SH-SY5Y (cell line): ENCODE results near the gene SRGAP3.

Experiments
- GATA2 ChIP-seq: IDR thresholded peaks from 2 replicates; pipeline ENCODE4 v1.6.1; 2011; ENCODE audit warnings: mild to moderate bottlenecking, low read depth, low read length
- GATA3 ChIP-seq: IDR thresholded peaks from 2 replicates; pipeline ENCODE4 v1.6.1; 2011; ENCODE audit warnings: low read depth, mild to moderate bottlenecking, low read length, moderate library complexity

SRGAP3 gene

GRCh38 chr3:9169956-9170850, 79.2 kb downstream of the SRGAP3 start:
- TF ChIP-seq GATA3 (no peak), GATA2 (no peak)

DNA sequence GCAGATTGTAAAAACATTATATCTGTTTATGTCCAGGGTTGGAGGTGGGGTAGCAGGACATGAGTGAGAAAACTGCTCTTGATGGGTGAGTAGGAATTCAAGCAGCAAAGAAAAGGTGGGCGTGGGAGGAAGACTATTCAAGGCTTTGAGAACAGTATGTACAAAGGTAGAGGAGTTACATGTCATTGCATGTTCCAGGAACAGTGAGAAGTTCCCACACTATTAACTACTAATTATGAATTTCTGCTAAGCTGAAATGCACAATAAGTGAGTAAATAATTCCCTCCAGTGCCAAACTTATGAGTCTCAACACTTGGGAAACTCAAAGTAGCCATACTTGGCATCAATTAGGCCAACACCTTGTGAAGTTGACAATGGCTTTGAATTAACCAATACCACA, 80.1 kb downstream of the SRGAP3 start:
- no peak for TF ChIP-seq GATA2
- TF ChIP-seq GATA3 = no peak

GRCh38 chr3:9168241-9168741, 81.2 kb downstream of the SRGAP3 start:
- TF ChIP-seq GATA3 = no peak
- TF ChIP-seq GATA2 = no peak

DNA sequence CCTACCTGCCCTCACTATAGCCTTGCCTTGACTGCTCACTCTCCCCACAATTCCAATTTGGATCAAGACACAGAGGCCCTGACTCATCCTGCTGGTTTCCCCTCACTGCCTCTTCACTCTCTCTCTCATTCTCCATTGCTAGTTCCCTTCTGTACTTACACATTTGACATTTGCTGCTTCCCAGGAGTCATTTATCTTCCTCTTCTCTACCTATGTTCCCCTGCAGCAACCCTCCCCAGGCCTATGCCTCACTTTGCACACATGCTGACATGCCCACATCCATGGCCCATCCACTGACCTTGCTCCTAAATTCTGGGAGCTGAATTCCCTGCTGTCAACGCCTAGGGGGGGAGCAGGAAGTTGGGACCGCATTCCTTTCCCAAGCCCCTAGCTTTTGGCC, 82.2 kb downstream of the SRGAP3 start:
- TF ChIP-seq GATA3 = no peak
- TF ChIP-seq GATA2 = no peak

DNA sequence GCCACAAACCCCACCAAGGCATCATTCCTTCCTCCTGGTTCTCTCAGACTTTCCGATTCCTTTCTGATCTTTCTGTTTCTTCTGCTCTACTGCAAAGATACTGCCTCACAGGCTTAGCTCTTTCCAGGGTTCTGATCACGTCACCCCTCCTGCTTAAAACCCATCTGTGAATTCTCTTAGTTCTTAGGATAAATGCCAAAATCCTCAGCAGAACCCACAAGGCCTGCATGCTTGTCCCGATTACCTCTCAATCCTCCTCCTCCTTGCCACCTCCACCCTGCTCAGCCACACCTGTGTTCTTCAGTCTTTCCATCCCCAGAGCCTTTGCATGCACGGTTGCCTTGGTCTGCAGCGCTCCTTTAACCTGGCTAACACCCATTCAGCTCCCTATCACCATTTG, 84.0 kb downstream of the SRGAP3 start:
- TF ChIP-seq GATA3 = no peak

GRCh38 chr3:9163289-9163688, 86.2 kb downstream of the SRGAP3 start:
- TF ChIP-seq GATA3 (no peak), GATA2 (no peak)

- TF ChIP-seq GATA2 = no peak
These were observed 87.6 kb downstream of the SRGAP3 start for GRCh38 chr3:9161811-9162210.

DNA sequence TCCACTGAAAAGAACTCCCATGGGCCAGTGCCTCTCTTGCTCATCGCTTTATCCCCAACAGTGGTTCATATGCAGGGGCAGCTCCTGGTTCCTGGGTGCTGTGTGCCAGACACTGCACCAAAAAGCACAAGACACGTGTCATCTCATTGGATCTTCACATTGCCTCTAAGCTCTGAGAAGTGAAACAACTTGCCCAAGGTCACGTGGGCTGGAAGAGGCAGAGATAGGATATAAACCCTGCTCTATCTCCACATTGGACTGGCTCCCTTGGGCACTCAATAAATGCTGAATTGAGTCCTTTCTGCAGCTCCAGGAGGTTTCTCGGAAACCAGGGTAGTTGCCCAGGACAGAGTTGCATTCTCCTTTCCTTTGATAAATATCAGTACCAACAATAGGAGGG, 88.1 kb downstream of the SRGAP3 start:
- TF ChIP-seq GATA2 = no peak
- no peak for TF ChIP-seq GATA3

DNA sequence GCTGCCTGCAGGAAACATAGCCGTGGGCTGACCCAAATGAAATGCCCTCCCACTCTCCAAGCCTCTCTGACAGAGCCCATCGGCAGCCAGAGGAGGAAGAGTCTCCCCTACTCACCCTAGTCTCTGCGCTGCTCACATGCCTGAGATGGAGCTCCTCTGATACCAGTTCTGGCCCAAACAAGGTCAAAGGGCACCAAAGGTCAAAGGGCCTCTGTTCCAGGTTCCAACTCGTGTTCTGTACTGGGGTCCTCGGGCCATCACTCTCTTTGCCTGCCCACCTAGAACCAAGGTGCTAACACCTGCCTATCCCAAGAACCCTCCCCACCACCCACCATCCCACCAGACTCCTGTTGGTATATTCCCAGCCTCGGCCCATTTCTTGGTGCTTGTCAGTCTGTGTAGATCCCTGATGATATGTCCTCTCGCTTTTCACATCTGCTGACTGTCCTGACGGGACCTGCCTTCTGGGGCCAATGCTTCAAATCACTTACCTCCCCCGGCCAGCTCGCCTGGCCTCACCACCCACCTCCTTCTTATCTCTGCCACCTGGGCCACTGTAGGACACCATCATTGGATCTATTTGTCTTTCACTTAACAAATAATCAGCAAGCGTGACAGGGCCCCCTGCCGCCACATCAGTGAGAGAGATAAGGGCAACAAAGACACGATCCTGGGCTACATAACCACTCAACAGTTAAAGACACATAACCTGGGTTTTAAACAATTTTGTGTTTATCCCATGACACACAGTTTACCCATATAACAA, 90.4 kb downstream of the SRGAP3 start:
- TF ChIP-seq GATA3 (no peak), GATA2 (no peak)

- TF ChIP-seq GATA3 = no peak
- TF ChIP-seq GATA2 = no peak
These were observed 91.6 kb downstream of the SRGAP3 start for GRCh38 chr3:9157651-9158362.

GRCh38 chr3:9156604-9157003, 92.8 kb downstream of the SRGAP3 start:
- TF ChIP-seq GATA2 (no peak), GATA3 (no peak)

DNA sequence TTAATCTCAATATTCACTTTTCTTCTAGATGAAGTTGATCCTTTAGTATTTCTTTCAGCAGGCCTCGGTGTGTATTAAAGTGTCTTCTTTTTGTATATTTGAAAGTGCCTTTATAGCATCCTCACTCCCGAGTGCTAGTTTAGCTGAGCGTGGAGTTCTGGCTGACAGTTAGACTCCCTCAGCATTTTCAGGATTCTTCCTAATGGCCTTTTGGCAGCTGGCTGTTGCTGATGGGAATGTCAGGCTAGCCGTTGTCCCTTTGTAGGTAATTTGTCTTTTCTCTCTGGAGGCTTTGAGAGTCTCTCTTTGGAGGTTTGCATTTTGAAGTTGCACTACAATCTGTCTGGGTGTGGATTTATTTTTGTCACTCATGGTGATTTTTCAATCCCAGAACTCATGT, 94.4 kb downstream of the SRGAP3 start:
- TF ChIP-seq GATA2 (no peak), GATA3 (no peak)

DNA sequence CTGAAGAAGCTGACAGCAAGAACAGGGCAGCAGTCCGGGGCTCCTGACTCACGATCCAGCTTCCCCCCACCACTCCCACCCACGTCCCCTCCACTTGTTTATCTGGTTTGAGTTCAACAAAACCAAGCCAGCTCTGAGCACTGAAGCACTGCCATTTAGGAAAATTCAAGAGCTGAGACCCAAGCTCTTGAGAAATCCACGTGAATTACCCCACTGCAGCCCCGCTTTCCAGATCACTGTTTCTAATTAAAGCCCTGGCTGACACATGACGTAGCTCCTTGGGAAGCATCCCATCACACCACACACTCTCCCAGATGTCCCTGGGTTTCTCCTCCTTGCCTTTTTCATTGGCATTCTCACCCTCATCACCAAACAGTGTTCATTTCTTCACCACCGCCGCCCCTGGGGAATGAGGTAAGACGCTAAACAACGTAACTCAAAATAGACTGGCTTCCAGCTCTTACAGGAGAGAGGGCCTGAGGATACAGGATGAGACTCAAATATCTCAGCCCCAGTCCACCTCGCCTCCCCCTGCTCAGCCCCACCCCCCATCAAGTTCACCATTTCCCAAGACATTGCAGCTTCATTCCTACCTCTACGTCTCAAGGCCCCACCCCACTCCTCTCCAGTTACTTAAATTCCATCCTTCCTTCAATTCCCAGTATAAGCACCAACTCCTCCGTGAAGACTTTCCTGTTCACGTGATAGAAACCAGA, 95.4 kb downstream of the SRGAP3 start:
- no peak for TF ChIP-seq GATA3
- TF ChIP-seq GATA2 = no peak

- TF ChIP-seq GATA3 (no peak), GATA2 (no peak)
These were observed 98.2 kb downstream of the SRGAP3 start for GRCh38 chr3:9151240-9151639.
